Esophagus squamous epithelium (tissue), 4 donors: ENCODE measurements around the gene ELL2.

Experiments used
- CTCF ChIP-seq, 6 experiments: fragments of 450-650 bp in 4 of 6; fragments of 200-600 bp in 2 of 6; sonication (generic) in 2 of 6; IDR thresholded peaks; one replicate each; pipeline ENCODE4 v1.5.1; 2016 to 2019; ENCODE audit warnings: antibody characterized with exemption in 6 of 6, mild to moderate bottlenecking in 4 of 6, moderate library complexity in 4 of 6
- POLR2A ChIP-seq, 4 donors: fragments of 450-650 bp; IDR thresholded peaks; one replicate each; pipeline ENCODE4 v1.6.1; 2017; ENCODE audit warnings: antibody characterized with exemption in 4 of 4, mild to moderate bottlenecking in 4 of 4, moderate library complexity in 3 of 4

GRCh38 chr5:95920822-95921221 lies 40.8 kb downstream of the ELL2 start:
- TF ChIP-seq CTCF (IDR thresholded peaks at IDR 0.05) (no peak), POLR2A (IDR thresholded peaks at IDR 0.05) (no peak)
